Pancreas (tissue), 10 donors: Measurements from ENCODE around the gene NEUROD2. TPM values are rescaled to one million over a fixed set of nuclear protein-coding genes. Genes with fewer than 3 reads are reported as not detected.

ENCODE experiments used
- ATAC-seq, 4 donors: fragments of 200-7000 bp; cut with Tn5 transposase; one replicate each; pipeline versions ENCODE4 v1.8.0 to v1.9.1; 2020; ENCODE audit warnings: mild to moderate bottlenecking in 4 of 4, moderate library complexity in 4 of 4
- DNase-seq, 6 donors: peaks; one replicate each; pipeline ENCODE4 v3.0.0-alpha.2; 2020
- FAIRE-seq: peaks from 2 replicates; lab custom pipeline; 2012; peaks lifted over from hg19 to GRCh38; lab: Jason Lieb, UNC
- H3K27ac ChIP-seq, 4 donors: fragments of 200-600 bp; sonication (generic); 1 replicate in 3 of 4; 2 replicates in 1 of 4; pipeline versions ENCODE4 v1.5.0 to v1.8.0; 2020
- H3K27me3 ChIP-seq, 4 donors: fragments of 200-600 bp; one replicate each; pipeline ENCODE4 v1.8.0; 2021
- H3K36me3 ChIP-seq, 3 donors: fragments of 200-600 bp; sonication (generic) in 1 of 3; one replicate each; pipeline versions ENCODE4 v1.5.0 to v1.8.0; 2020 to 2021
- H3K4me1 ChIP-seq, 3 donors: fragments of 200-600 bp; one replicate each; pipeline ENCODE4 v1.8.0; 2021
- H3K4me3 ChIP-seq, 4 donors: fragments of 200-600 bp; sonication (generic) in 2 of 4; one replicate each; pipeline versions ENCODE4 v1.5.0 to v1.8.0; 2020 to 2021
- H3K9me3 ChIP-seq, 4 donors: fragments of 200-600 bp; one replicate each; pipeline ENCODE4 v1.8.0; 2021
- CTCF ChIP-seq, 4 donors: fragments of 200-600 bp; sonication (generic) in 3 of 4; IDR thresholded peaks; one replicate each; pipeline versions ENCODE4 v1.5.0 to v1.8.0; 2021; ENCODE audit warnings: antibody characterized with exemption in 4 of 4
- WGBS, 2 donors: extraction: QIAGEN DNeasy Blood & Tissue Kit; methylation state at CpG; one replicate each; pipeline ENCODE4 v1.1.7; 2013; 5-methylcytosine and 5-hydroxymethylcytosine counted together
- intact Hi-C, 3 donors: fragments of 100-400 bp; cut with DNase I; formaldehyde crosslinking; loops; one replicate each; pipeline versions ENCODE4 v1.11.1 to v1.14.2; 2022
- polyA plus RNA-seq, 2 donors: library from polyadenylated mRNA; stranded (reverse); fragments of 200-250 nt; gene quantifications; one replicate each; pipeline ENCODE4 v1.2.3, GENCODE V29; 2013
- total RNA-seq, 6 donors: library from RNA; stranded (reverse); fragmentation: NEBNext Ultra II Directional in 4 of 6; extraction: Animal tissue kit (Norgen Biotek cat#: 25700) in 4 of 6; gene quantifications; one replicate each; pipeline versions ENCODE4 v1.2.1 to v1.2.4, GENCODE V29; 2021 to 2023
- donor health status: healthy with polysubstance abuse.
- donor health status: DM: no; HTN: no; CAD: no; lungs with moderate emphysema.
- donor health status: DM: no; HTN: no; CAD: no.
- donor health status: control.
- donor health status: control.
- donor health status: Bipolar disorder and iron deficiency.
- donor health status: DM: yes; HTN: yes; CAD: no.
- donor health status: DM: no; HTN: no; CAD: no.
- donor health status: DM: no; HTN: no; CAD: no.
- donor health status: DM: yes; HTN: yes; CAD: no.

The NEUROD2 gene
- total and polyA plus RNA-seq, 8 donors: 0.04 TPM; not detected in 7

- Histone ChIP-seq H3K27ac (peak overlapping the region; percentile 54 to 82 (median 81)), H3K9me3 (no peaks in the 10 kb centered on the region), H3K4me3 (peak overlapping the region; percentile 61 to 94 (median 70)), H3K27me3 (no peaks in the 10 kb centered on the region), H3K4me1 (peaks cover 6 to 36% (median 14%) of the 10 kb centered on the region in 3 donors), H3K36me3 (no peaks in the 10 kb centered on the region)
- TF ChIP-seq CTCF (IDR thresholded peaks at IDR 0.05): no peak
- peak in 1 of 4 donors; percentile 1 for ATAC-seq
- intact Hi-C loops: no loop called here
- DNase-seq: no peak
- FAIRE-seq: no peak
- WGBS, 2 donors: 27 to 28% methylated on average over 6 of the region's 6 CpGs
These were observed 28.8 kb upstream of the NEUROD2 start for GRCh38 chr17:39636587-39636926.

GRCh38 chr17:39635614-39636176 lies 28.0 kb upstream of the NEUROD2 start:
- no peak for FAIRE-seq
- no peaks in the 10 kb centered on the region for H3K36me3 ChIP-seq
- H3K4me3 ChIP-seq: no peak overlapping the region
- no peak for DNase-seq
- intact Hi-C loops: no loop called here
- H3K27me3 ChIP-seq: no peaks in the 10 kb centered on the region
- H3K4me1 ChIP-seq: peaks cover 6 to 36% (median 14%) of the 10 kb centered on the region in 3 donors
- no peak for TF ChIP-seq CTCF (IDR thresholded peaks at IDR 0.05)
- 82 to 83% methylated on average over 8 of the region's 8 CpGs for WGBS, 2 donors
- no peak overlapping the region for H3K27ac ChIP-seq
- H3K9me3 ChIP-seq: no peaks in the 10 kb centered on the region
- ATAC-seq: no peak

- 46 to 47% methylated on average over 2 of the region's 2 CpGs for WGBS, 2 donors
- DNase-seq (no peak), FAIRE-seq (no peak), ATAC-seq (peak in 1 of 4 donors; percentile 15)
- Histone ChIP-seq H3K27ac (peak overlapping the region in 1 of 4 donors; percentile 72), H3K4me1 (peaks cover 6 to 30% (median 14%) of the 10 kb centered on the region in 3 donors), H3K9me3 (no peaks in the 10 kb centered on the region), H3K27me3 (no peaks in the 10 kb centered on the region), H3K4me3 (no peak overlapping the region), H3K36me3 (no peaks in the 10 kb centered on the region)
- TF ChIP-seq CTCF (IDR thresholded peaks at IDR 0.05): peak; percentile 63 to 72 (median 66)
- intact Hi-C loops: no loop called here
These were observed 26.7 kb upstream of the NEUROD2 start for GRCh38 chr17:39634384-39634871.

GRCh38 chr17:39633570-39634183 lies 26.0 kb upstream of the NEUROD2 start:
- intact Hi-C loops: no loop called here
- 50 to 59% methylated on average over 8 of the region's 8 CpGs for WGBS, 2 donors
- Histone ChIP-seq H3K36me3 (no peaks in the 10 kb centered on the region), H3K27me3 (no peaks in the 10 kb centered on the region), H3K4me3 (no peak overlapping the region), H3K27ac (peak overlapping the region in 3 of 4 donors; percentile 28 to 72 (median 41)), H3K9me3 (no peaks in the 10 kb centered on the region), H3K4me1 (peaks cover 6 to 24% (median 14%) of the 10 kb centered on the region in 3 donors)
- DNase-seq (no peak), ATAC-seq (no peak), FAIRE-seq (no peak)
- no peak for TF ChIP-seq CTCF (IDR thresholded peaks at IDR 0.05)
